PC-9 (cell line): Measurements from ENCODE around the gene TRIM36. TPM values are rescaled to one million over a fixed set of nuclear protein-coding genes. Genes with fewer than 3 reads are reported as not detected.

ENCODE experiments used
- Bru-seq: library from RNA; stranded (reverse); fragments of 400-500 nt; gene quantifications from one replicate; lab custom pipeline; 2021; lab: Mats Ljungman, UMichigan
- BruChase-seq, 2 experiments: library from RNA; stranded (reverse); fragments of 400-500 nt; gene quantifications; one replicate each; lab custom pipeline; 2021; lab: Mats Ljungman, UMichigan
- BruUV-seq: library from RNA; stranded (reverse); fragments of 400-500 nt; replicated peaks from 2 replicates; lab custom pipeline; 2021; lab: Mats Ljungman, UMichigan
- CTCF ChIA-PET: fragments of 300-600 bp; sonication (Branson Sonifier 250); formaldehyde crosslinking; loops from one replicate; lab custom pipeline; 2022; ENCODE audit warnings: antibody characterized with exemption; lab: Charles Lee
- POLR2A ChIA-PET: fragments of 300-600 bp; sonication (Branson Sonifier 250); formaldehyde crosslinking; loops from one replicate; lab custom pipeline; 2022; ENCODE audit warnings: antibody characterized with exemption; ENCODE audit not compliant: unreplicated experiment; lab: Charles Lee
- DNase-seq, 2 experiments: peaks; one replicate each; pipeline versions ENCODE4 v3.0.0 to v3.0.0-alpha.2; 2015 to 2022; ENCODE audit warnings: mixed read lengths in 1 of 2
- H2AFZ ChIP-seq: fragments of 200-600 bp; sonication (generic); 2 replicates; pipeline ENCODE4 v1.8.1; 2017; ENCODE audit warnings: antibody characterized with exemption
- H3F3A ChIP-seq: fragments of 200-600 bp; sonication (generic); 2 replicates; pipeline ENCODE4 v1.8.1; 2017; ENCODE audit warnings: antibody characterized with exemption, mild to moderate bottlenecking, low read depth; ENCODE audit not compliant: insufficient read depth
- H3K27ac ChIP-seq: fragments of 200-600 bp; sonication (generic); 2 replicates; pipeline ENCODE4 v1.6.1; 2016; ENCODE audit warnings: mixed run types
- H3K27me3 ChIP-seq: fragments of 200-600 bp; sonication (generic); 2 replicates; pipeline ENCODE4 v1.6.1; 2016; ENCODE audit warnings: low read depth, mixed run types; ENCODE audit not compliant: insufficient read depth
- H3K36me3 ChIP-seq: fragments of 200-600 bp; sonication (generic); 2 replicates; pipeline ENCODE4 v1.6.1; 2016; ENCODE audit warnings: low read depth, mixed run types
- H3K4me1 ChIP-seq: fragments of 200-600 bp; sonication (generic); replicated peaks from 2 replicates; pipeline ENCODE4 v1.6.1; 2016; ENCODE audit warnings: mixed run types; ENCODE audit not compliant: insufficient read depth
- H3K4me2 ChIP-seq: fragments of 200-600 bp; sonication (generic); 2 replicates; pipeline ENCODE4 v1.6.1; 2017; ENCODE audit warnings: mixed run types
- H3K4me3 ChIP-seq: fragments of 200-600 bp; sonication (generic); 2 replicates; pipeline ENCODE4 v1.6.1; 2016; ENCODE audit warnings: mixed run types
- H3K79me2 ChIP-seq: fragments of 200-600 bp; sonication (generic); 2 replicates; pipeline ENCODE4 v1.6.1; 2017; ENCODE audit warnings: low read depth, mixed run types
- H3K9me2 ChIP-seq: fragments of 200-600 bp; sonication (generic); 2 replicates; pipeline ENCODE4 v1.8.1; 2017; ENCODE audit warnings: mild to moderate bottlenecking; ENCODE audit not compliant: insufficient read depth
- H3K9me3 ChIP-seq: fragments of 200-600 bp; sonication (generic); 2 replicates; pipeline ENCODE4 v1.8.1; 2016; ENCODE audit warnings: low read depth; ENCODE audit not compliant: insufficient read depth
- H4K20me1 ChIP-seq: fragments of 200-600 bp; sonication (generic); 2 replicates; pipeline ENCODE4 v1.8.1; 2017; ENCODE audit not compliant: insufficient read depth
- CTCF ChIP-seq: fragments of 200-600 bp; sonication (generic); conservative IDR thresholded peaks from 2 replicates; pipeline ENCODE4 v1.6.1; 2017; ENCODE audit warnings: mixed run types, antibody characterized with exemption, mild to moderate bottlenecking, moderate library complexity
- EZH2 ChIP-seq: fragments of 200-600 bp; sonication (generic); IDR thresholded peaks from 2 replicates; pipeline ENCODE4 v1.8.0; 2017; ENCODE audit warnings: antibody characterized with exemption, low read depth
- intact Hi-C: fragments of 100-400 bp; cut with micrococcal nuclease; formaldehyde crosslinking; loops from one replicate; pipeline ENCODE4 v1.10.0; 2022; ENCODE audit not compliant: unreplicated experiment
- long read RNA-seq: library from polyadenylated mRNA; stranded (forward); transcript quantifications from one replicate; pipeline ENCODE4 v2.0.0, GENCODE V29; 2022
- total RNA-seq: library from RNA; stranded (reverse); gene quantifications from 2 replicates; pipeline ENCODE4 v1.2.3, GENCODE V29; 2021

Gene TRIM36
- 0.15 and 0.22 TPM in 2 replicates for total RNA-seq
- percentile 20 among the genes with signal in this experiment for Bru-seq, nascent RNA
- percentile 30 among the genes with signal in this experiment for BruChase-seq, experiment 1, labeled RNA remaining after a 2-hour chase
- BruChase-seq, experiment 2, labeled RNA remaining after a 6-hour chase, result percentile 26 among the genes with signal in this experiment
- long read RNA-seq, result 0 reads

- no peak for TF ChIP-seq EZH2
- no peak for TF ChIP-seq CTCF
- peak within 1 kb of the TSS; percentile 90 for H3K4me2 ChIP-seq
- BruUV-seq, result no TSS peak
- ChIA-PET CTCF (no interaction called here), POLR2A (no interaction called here)
- H4K20me1 ChIP-seq, result no peaks in the 10 kb centered on the region
- H3K27me3 ChIP-seq, result peaks cover 5% of the 10 kb centered on the region; the same call in 1 of the 2 replicates
- H3K79me2 ChIP-seq, result no peaks in the 10 kb centered on the region
- peak; percentile 80 to 96 for DNase-seq
- intact Hi-C loops, result no loop called here
- no peaks in the 10 kb centered on the region for H3F3A ChIP-seq
- H3K9me3 ChIP-seq, result no peaks in the 10 kb centered on the region
- no peaks in the 10 kb centered on the region for H3K4me1 ChIP-seq
- H2AFZ ChIP-seq, result peak within 1 kb of the TSS; percentile 98
- H3K27ac ChIP-seq, result no peak within 1 kb of the TSS
- H3K4me3 ChIP-seq, result peak within 1 kb of the TSS; percentile 81
- H3K36me3 ChIP-seq, result no peaks in the 10 kb centered on the region
- no peaks in the 10 kb centered on the region for H3K9me2 ChIP-seq
These were observed at the start of gene TRIM36 for GRCh38 chr5:115169487-115170133. Gene TRIM36 (minus strand): TSS chr5:115169908. CDS start chr5:115169634, 274 bp downstream.

GRCh38 chr5:115214541-115214940 lies 44.8 kb upstream of the TRIM36 start:
- DNase-seq, result no peak
- intact Hi-C loops, result no loop called here
- Histone ChIP-seq H4K20me1 (no peaks in the 10 kb centered on the region), H3K9me2 (peaks cover 6% of the 10 kb centered on the region; the same call in 1 of the 2 replicates), H3K27ac (no peak overlapping the region), H3K36me3 (no peaks in the 10 kb centered on the region), H3K27me3 (no peaks in the 10 kb centered on the region), H3K79me2 (no peaks in the 10 kb centered on the region), H3K4me2 (no peak overlapping the region), H3K4me1 (no peaks in the 10 kb centered on the region), H2AFZ (no peak overlapping the region), H3K4me3 (no peak overlapping the region), H3F3A (no peaks in the 10 kb centered on the region), H3K9me3 (no peaks in the 10 kb centered on the region)
- POLR2A ChIA-PET, result no interaction called here
- CTCF ChIA-PET, result no interaction called here
- no TSS peak for BruUV-seq
- no peak for TF ChIP-seq CTCF
- no peak for TF ChIP-seq EZH2

GRCh38 chr5:115209279-115209678 lies 39.6 kb upstream of the TRIM36 start:
- Histone ChIP-seq H3F3A (no peaks in the 10 kb centered on the region), H3K9me3 (no peaks in the 10 kb centered on the region), H3K4me3 (no peak overlapping the region), H3K9me2 (no peaks in the 10 kb centered on the region), H2AFZ (no peak overlapping the region), H3K4me1 (no peaks in the 10 kb centered on the region), H3K79me2 (no peaks in the 10 kb centered on the region), H3K4me2 (no peak overlapping the region), H3K36me3 (no peaks in the 10 kb centered on the region), H3K27me3 (no peaks in the 10 kb centered on the region), H3K27ac (no peak overlapping the region), H4K20me1 (no peaks in the 10 kb centered on the region)
- intact Hi-C loops, result no loop called here
- no peak for TF ChIP-seq EZH2
- TF ChIP-seq CTCF, result no peak
- DNase-seq, result no peak
- BruUV-seq, result no TSS peak
- POLR2A ChIA-PET, result no interaction called here
- CTCF ChIA-PET, result no interaction called here
